CD4-positive, alpha-beta T cell treated with Interleukin-17A for 4 hours (primary cell): Measurements from ENCODE around the gene ODF2.
"Not testable (repeated sequence)": the region's sequence is repeated elsewhere in the genome, so short reads cannot be mapped to it uniquely, and the experiment has no call there.

Source experiments
- DNase-seq: peaks from one replicate; pipeline ENCODE4 v3.0.0-alpha.2; 2020; ENCODE audit warnings: mixed read lengths

The ODF2 gene

DNA sequence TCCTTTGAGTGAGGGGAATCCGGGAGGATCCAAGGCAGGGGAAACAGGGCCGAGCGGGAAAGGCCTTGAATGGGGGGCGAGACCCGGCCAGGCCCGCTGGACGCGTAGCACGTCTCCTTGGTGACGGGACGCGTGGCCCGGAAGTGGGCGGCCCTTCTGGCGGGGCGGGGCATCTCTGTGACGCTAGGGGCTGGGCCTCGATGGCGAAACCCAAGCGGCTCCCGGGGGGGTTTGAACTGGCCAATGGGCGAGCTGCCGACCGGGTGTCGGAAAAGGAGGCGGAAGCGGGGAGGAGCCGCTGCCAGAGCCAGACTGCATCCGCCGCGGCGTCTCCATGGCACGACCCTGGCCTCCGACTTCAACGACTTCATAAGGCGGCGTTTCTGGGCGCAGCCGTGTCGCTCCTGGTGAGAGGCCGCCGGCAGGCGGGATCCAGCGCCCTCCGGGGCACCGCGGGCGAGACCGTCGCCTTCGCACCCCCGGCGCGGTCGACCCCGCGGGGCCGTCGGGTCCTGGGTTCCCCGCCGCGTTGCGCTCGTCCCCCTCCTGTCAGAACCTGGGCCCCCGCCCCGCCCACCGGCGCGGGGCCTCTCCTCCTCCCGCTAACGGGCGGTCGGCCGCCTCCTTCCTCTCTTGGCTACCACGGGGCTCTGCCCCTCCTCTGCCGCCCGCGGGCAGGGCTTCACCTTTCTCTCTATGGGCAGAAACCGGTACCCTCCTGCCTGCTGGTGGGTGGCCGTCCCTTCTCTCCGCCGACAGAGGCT is at the start of gene ODF2:
ODF2 (plus strand) TSS at position 158 of the 764 bp plus-strand sequence; CDS start at position 244, 86 bp downstream.
- DNase-seq, result peak; percentile 99

DNA sequence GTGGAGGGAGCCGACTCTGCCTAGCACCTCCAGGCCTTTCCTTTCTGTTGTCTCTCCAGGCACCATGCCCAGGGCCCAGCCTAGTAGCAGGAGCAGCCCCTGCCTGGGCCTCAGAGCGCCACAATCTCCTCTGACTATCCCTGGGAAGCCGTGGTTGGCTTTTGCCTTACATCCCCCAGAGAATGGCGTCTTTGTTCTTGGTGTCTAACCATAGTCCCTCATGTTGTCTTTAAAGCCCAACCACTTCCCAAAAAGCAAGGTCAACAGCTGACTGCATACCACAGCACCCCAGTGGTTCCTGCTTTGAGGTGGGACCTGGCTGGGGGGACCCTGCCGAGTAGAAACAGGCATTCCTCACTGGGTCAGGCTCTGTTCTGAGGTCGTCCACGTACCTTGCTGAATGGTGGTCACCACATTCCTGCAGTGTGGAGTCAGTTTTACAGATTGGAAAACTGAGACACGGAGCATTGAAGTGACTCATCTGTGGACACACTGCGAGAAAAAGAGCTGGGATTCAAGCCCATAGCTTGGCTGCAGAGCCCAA is 48.9 kb upstream of the ODF2 start:
- no peak for DNase-seq

DNA sequence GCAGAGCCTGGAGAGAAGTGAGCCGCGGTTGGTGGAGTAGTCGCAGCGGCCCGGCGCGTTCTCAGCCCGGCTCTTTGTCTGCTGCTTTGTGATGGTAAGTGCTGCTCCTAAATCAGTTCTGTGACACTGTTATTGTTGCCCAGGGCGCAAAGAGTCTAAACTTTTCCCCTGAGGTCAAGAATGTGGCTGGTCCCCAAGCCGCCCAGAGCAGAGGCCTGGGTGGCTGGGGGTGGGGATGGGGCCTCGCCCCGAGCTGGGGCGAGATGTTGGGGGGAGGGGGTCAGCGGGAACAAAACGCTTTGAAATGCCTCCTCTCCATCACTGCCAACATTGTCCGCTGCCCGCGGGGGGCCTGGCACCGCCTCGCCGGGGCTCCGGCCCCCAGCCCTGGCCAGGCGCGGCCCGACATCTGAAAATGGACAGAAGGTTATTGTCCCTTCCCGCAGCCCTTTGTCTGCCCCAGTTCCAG is 46.8 kb upstream of the ODF2 start:
- DNase-seq, result no peak

DNA sequence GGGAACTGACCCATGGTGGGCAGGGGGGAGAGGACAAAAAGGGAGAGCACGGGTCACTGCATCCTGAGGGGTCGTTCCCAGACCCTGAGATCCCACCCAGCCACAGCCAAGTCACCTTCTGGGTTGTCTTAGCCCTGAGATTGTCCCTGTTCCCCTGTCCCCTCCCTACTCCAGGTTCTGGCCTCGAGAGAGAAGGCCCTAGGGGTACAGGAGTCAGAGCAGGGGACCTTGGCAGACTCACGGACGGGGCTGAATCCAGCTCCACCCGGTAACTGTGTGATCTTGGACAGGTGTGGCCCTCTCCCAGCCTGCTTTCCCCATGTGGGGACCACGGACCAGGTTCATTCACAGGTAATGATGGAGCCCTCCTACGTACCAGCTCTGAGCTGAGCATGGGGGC is 46.4 kb upstream of the ODF2 start:
- no peak for DNase-seq

DNA sequence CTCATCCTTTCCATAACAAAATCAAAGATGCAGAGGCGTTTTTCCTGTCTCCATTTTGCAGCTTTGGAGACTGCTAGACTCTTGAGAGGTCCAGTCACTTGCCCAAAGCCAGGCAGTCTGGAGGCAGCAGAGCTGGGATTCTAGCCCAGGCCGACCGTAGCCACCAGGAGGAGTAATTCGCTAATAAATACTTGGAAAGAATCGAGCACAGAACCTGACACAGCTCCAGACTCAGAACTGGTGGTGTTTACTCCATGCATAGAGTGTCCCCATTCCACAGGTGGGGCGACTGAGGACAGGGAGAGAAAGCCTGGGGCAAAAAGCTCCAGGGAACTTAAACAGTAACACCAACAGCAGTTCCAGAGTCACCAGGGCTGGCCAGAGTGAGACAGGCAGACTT is 45.8 kb upstream of the ODF2 start:
- DNase-seq, result no peak

DNA sequence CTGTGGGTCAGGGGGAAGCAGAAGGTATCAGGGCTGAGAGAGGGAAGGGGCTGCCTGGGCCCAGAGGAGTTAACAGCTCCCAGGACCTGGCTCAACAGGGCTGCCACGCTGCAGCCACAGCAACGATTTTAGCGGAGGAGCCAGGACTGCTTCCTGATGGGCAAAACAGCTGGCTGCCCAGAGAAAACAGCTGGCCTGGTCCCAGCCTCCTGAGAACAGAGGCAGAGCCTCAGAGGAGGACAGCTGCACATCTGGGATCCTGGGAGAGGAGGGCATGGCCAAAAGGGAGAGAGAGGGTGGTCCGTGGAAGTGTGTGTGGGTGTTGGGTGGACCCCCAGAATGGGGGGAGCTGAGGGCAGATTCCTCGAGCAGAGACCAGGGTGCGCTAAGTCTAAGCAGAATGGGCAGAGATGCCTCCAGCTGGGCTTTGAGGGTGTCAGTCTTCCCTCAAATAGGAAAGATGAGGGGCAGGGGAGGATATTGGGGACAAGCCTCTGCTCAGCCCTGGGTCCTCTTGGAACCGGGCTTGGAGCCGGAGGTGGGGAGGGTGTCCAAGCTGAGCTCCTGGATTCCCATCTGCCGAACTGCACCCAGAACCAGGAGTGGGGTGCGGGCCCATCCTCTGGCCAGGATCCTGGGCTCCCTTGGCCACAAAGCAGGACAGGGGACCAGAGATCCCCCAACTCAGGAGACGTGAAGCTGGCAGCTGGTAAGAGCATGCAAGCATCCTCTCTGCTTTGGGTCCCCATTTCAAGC is 44.3 kb upstream of the ODF2 start:
- no peak for DNase-seq

DNA sequence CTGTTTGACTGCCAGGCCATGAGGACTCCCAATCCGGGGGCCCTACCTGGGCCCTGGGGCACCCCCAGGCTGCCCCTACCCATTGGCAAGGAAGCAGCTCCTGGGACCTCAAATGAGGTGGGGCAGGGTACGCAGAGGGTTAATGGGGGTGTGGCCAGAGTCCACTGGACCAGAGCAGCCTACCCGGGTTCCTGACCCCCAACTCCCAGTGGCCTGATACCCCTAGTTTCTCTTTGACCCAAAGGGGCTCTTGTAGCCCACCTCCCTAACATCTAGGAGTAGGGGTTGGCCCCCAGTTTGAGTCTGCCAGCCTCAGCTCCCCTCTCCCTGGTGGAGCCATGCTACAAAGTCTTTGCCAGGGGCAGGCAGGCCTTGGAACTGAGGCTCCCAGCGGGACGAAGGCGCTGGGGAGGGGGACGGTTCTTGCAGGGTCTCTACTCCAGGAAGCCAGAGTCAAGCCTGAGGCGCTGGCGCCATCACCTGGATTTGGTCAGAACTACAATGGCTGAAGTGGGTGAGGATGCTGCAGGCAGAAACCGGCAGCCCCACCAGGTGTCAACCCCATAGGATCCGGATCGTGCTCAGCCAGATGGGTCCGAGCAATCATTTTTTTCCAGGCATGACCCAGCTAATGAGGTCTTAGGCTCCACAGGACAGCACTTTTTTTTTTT is 43.6 kb upstream of the ODF2 start:
- DNase-seq, result peak; percentile 58

DNA sequence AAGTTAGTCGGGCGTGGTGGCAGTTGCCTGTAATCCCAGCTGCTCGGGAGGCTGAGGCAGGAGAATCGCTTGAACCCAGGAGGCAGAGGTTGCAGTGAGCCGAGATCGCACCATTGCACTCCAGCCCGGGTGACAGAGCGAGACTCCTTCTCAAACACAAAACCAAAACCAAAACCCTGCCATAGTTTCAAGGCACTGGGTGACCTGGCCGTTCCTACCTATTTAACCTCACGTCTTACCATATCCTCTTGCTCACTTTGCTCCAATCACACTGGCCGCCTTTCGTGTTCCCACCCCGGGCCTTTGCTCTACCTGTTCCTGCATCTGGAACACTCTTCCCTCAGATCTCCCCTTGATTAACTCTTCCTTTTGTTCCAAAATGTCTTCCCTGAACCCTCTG is 42.1 kb upstream of the ODF2 start:
- DNase-seq, result not testable (repeated sequence)

DNA sequence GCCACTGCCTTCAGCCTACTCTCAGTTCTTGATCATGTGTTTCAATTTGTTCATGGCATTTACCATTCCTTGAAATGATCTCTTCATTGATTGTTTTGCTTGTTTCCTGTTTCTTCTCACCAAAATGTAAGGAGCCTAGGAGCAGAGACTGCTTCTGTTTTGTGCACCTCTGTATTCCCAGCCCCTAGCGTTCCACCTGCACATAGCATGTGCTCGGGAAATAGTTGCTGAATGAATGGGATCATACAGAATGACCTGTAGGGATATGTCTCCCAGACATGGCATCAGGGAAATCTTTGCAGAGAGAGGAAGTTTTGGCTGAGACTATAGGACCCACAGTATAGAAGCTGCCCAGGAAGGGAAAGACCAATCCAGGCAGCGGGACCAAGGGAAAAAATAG is 41.3 kb upstream of the ODF2 start:
- no peak for DNase-seq

DNA sequence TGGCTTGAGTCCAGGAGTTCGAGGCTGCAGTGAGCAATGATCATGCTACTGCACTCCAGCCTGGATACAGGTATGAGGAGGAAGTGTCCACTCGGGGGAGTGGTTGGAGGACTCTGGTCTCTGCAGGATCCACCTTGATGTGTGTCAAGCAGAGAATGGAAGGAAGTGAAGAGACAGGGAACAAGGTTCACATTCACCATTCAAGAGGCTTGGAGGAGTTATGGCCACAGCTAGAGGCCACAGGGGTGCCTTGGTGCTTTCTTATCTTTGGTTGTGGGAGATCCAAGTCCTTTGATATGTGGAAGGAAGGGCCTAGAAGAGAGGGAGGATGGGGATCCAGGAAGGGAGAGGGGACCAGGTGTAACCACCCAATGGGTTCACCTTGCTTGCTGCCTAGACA is 40.5 kb upstream of the ODF2 start:
- no peak for DNase-seq

DNA sequence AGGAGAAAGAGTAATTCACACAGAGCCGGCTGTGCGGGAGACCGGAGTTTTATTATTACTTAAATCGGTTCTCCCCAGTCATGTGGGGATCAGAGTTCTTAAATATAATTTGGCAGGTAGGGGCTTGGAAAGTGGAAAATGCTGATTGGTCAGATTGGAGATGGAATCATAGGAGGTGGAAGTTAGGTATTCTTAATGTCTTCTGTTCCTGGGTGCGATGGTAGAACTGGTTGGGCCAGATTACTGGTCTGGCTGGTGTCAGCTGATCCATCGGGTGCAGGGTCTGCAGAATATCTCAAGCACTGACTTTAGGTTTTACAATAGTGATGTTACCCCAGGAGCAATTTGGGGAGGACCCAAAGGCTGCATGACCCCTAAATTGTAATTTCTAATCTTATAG is 39.8 kb upstream of the ODF2 start:
- no peak for DNase-seq

DNA sequence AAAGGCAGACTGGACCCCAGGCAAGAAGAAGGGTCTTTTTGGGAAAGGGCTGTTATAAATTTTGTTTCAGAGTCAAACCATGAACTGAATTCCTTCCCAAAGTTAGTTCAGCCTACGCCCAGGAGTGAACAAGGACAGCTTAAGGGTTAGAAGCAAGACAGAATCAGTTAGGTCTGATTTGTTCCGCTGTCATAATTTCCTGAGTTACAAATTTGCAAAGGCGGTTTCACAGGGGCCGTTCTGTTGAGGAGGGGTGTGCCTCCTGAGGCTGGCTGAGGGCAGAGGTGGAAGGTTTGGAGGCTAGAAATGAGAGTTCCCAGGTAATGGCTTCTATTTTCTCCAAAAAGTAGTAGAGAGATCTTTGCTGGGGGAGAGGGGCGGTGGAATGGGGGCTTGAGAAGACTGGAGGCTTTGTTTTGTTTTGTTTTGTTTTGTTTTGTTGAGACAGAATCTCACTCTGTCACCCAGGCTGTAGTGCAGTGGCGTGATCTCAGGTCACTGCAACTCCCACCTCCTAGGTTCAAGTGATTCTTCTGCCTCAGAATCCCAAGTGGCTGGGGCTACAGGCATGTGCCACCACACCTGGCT is 39.3 kb upstream of the ODF2 start:
- no peak for DNase-seq

DNA sequence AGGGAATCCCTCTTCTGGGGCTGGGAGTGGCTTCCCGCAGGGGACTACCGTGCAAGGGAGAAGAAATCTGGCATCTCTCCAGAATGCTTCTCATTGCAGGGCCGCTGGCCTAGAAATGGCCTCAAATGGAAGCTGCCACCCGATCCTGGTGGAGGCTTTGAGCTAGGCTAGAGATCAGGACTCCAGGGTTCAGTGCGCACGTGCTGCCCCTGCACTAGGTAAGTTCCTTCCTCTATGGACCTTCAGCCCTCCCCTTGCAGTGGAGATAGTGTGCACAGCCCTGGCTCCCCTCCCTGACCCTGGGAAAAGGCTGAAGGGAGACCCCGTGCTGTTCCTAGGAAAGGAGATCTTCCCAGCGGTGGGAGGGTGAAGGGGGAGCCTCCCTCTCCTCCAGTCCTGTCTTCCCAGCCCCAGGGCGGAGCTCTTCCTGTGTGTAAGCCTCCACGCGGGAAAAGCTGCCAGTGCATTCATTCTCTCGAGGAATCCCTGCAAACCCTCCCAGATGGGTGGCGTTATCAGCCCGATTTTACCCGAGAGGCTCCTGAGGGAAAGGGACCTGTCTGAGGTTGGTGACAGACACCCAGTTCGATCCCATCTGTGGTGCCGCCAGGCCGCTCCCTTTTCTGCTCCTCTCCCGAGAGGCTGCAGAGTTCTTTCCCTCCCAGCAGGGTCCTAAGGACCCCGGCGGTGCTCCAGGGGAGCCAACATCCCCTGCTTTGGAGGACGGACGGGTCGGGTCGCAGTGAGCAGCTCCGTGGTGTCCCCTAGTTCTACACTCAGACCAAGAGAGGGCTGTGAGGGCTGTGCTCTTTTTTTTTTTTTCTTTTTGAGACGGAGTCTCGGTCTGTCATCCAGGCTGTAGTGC is 36.5 kb upstream of the ODF2 start:
- DNase-seq, result peak; percentile 15

DNA sequence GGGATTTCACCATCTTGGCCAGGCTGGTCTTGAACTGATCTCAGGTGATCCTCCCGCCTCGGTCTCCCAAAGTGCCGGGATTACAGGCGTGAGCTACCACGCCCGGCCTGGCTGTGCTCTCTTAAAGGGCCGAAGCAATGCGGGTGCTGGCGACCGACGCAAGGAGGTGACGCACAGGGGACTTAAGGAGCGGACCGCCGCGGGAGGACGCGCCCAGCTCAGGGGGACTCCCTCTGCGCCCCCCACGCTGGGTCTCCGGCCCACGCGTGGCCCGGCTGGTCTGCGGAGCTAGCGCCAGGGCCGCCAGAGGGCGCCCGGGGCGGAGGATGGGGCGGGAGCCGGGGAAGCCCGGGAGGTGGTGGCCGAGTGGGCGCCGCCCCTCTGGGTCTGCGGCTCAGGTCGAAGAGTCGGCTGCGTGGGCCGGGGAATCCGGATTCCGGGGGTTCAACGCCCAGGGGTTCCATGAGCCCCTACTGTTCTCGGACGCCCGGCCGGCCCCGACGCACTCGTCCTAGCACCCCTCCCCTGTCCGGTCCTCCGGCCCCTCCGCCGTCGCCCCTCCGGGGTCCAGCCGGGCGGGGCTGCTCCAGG is 35.7 kb upstream of the ODF2 start:
- peak; percentile 79 for DNase-seq

DNA sequence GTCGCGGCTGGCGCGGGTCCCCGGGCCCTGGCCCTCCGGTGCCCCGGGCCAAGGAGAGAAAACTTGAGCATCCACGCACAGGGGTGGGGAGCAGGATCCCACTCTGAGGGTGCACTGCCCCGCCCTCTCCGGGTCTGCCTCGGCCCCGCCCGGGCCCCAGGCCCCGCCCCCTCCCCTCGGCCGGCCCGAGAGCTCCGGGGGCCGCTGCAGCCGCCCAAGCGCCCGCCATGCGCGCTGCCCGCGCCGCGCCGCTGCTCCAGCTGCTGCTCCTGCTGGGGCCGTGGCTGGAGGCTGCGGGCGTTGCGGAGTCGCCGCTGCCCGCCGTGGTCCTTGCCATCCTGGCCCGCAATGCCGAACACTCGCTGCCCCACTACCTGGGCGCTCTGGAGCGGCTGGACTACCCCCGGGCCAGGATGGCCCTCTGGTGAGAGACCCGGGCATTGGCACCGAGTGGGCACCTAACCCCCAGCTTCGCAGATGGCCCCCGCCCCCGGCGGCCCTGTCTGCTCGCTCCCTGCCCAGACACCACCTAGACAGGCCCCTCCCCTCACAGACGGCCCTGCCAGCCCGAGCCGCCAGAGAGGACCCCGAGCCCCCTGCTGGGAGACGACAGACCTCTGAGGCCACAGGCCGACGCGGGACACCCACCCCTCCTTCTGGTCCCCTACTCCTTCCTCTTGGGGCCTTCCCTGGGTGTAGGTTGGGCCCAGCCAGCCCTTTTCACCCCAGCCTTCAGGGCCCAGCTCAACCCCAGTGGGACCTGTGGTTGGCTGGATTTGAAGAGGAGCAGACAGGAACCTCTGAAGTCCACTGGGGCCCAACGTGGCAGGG is 34.9 kb upstream of the ODF2 start, which contains the start of gene CERCAM:
CERCAM (plus strand) TSS at position 207 of the 831 bp plus-strand sequence; CDS start at position 228, 21 bp downstream.
- DNase-seq, result peak; percentile 73

DNA sequence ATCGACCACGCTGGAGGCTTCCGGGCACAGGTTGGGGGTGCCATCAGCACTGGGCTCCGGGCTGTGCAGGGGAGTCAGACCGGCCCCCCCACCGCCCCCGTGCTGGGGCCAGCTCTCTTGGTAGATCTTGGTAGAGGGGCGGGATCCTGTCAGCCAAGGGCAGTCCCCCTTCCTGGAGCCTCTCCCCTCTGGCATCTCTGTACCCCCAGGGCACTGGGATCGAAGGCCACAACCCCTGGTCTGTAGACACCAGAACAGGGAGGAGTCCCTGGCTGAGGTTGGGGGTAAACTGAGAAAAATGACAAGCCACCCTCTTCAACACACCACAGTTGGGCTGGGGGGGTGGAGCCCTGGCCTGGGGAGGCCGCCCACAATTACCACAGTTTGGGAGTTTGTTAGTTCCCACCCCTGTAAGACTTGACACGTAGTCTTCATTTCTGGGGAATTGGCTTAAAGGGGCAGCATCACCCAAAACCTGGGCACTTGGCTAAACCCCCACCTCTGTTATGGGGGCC is 34.3 kb upstream of the ODF2 start:
- no peak for DNase-seq

DNA sequence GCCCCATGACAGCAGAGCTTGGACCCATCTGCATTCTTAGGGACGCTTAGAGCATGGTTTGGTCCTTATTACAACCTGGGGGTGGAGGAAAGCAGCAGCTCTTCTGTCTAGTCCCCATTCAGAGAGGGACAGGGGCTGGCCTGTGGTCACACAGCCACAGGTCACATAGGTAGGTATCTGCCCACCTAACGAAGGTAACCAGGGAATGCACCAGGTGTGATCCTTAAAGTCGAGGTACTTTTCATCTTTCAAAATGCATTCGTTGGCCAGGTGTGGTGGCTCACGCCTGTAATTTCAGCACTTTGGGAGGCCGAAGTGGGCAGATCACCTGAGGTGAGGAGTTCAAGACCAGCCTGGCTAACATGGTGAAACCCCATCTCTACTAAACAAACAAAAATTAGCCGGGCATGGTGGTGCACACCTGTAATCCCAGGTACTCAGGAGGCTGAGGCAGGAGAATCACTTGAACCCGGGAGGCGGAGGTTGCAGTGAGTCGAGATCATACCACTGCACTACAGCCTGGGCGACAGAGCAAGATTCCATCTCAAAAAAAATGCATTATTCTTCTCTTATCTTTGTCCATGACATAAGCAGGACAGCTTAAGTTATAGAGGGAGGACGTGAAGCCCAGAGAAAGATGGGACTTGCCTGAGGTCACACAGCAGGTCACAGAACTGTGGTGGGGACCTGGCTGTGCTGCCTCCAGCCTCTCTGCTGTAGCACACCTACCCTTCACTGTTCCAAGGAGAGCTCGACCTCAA is 33.6 kb upstream of the ODF2 start:
- DNase-seq, result not testable (repeated sequence)

DNA sequence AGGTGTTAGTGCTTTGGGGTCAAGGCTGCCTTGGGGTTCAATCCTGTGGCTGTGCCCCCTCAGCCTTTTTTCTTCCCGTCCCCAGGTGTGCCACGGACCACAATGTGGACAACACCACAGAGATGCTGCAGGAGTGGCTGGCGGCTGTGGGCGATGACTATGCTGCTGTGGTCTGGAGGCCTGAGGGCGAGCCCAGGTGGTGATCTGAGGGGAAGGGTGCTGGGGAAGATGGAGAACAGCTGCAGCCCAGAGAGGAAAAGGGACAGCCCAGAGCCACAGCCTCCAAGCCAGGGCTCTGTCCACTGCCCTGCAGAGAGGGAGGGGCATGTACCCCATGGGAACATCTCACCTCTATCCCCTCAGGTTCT is 33.0 kb upstream of the ODF2 start:
- DNase-seq, result no peak

DNA sequence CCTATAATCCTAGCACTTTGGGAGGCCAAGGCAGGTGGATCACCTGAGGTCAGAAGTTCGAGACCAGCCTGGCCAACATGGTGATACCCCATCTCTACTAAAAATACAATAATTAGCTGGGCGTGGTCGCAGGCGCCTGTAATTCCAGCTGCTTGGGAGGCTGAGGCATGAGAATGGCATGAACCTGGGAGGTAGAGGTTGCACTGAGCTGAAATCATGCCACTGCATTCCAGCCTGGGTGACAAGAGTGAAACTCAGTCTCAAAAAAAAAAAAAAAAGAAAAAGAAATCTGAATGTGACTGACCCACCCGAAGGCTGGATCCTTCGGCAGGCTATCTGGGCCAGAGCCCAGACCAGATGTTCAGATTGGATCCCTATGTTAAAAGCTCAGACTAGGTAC is 32.5 kb upstream of the ODF2 start:
- not testable (repeated sequence) for DNase-seq
